ENCODE data around the gene CLPSL1.

Gene CLPSL1

GRCh38 chr6:35797837-35798526 is 17.2 kb downstream of the CLPSL1 start:
- no peak for DNase-seq

- DNase-seq: no peak
Measured at GRCh38 chr6:35798706-35799105, 17.9 kb downstream of the CLPSL1 start.

GRCh38 chr6:35801148-35801547 is 20.3 kb downstream of the CLPSL1 start:
- DNase-seq: no peak

GRCh38 chr6:35804996-35805736 is 24.3 kb downstream of the CLPSL1 start, which contains the start of gene LHFPL5:
Gene LHFPL5 (plus strand): TSS chr6:35805352. CDS start chr6:35805671, 319 bp downstream.
- peak; percentile 85 for DNase-seq

GRCh38 chr6:35808688-35809087 is 27.9 kb downstream of the CLPSL1 start:
- no peak for DNase-seq

- no peak for DNase-seq
Measured at GRCh38 chr6:35809809-35810208, 29.0 kb downstream of the CLPSL1 start.

- DNase-seq: no peak
Measured at GRCh38 chr6:35810971-35811698, 30.3 kb downstream of the CLPSL1 start.

- DNase-seq: no peak
Measured at GRCh38 chr6:35811699-35811995, 30.8 kb downstream of the CLPSL1 start.

- DNase-seq: no peak
Measured at GRCh38 chr6:35817515-35817914, 36.7 kb downstream of the CLPSL1 start.

GRCh38 chr6:35823601-35824000 is 42.8 kb downstream of the CLPSL1 start:
- no peak for DNase-seq

GRCh38 chr6:35824552-35825192 is 43.9 kb downstream of the CLPSL1 start:
- no peak for DNase-seq

- no peak for DNase-seq
Measured at GRCh38 chr6:35829306-35829705, 48.5 kb downstream of the CLPSL1 start.

GRCh38 chr6:35831257-35832007 is 50.6 kb downstream of the CLPSL1 start:
- no peak for DNase-seq

GRCh38 chr6:35833536-35833935 is 52.7 kb downstream of the CLPSL1 start:
- DNase-seq: no peak

All from islet precursor cell (in vitro differentiated cells).